AG08395 (cell line): Measurements from ENCODE around the gene DDX24.
"Not testable (repeated sequence)": the region's sequence is repeated elsewhere in the genome, so short reads cannot be mapped to it uniquely, and the experiment has no call there.

Experiments
- DNase-seq: peaks from one replicate; pipeline ENCODE4 v3.0.0; 2012; ENCODE audit warnings: mixed read lengths, low spot score

The DDX24 gene

DNA sequence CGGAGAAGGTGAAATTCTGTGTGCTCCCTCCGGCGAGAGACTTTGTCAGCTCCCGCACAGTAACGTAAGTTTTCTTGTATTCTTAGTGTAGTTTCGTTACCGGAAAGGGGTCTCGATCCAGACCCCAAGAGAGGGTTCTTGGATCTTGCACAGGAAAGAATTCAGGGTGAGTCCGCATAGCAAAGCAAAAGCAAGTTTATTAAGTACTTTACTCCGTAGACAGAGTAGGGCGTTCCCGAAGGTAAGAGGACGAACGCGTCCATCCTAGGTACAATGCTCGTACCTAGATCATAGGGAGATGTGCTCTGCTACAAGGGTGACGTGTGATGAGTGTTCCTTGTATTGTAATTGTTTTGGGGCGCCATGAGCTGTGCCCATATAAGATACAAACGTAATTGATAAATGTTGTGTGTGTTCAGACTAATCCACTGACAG, 401 bp upstream of the DDX24 start:
- DNase-seq, result no peak

DNA sequence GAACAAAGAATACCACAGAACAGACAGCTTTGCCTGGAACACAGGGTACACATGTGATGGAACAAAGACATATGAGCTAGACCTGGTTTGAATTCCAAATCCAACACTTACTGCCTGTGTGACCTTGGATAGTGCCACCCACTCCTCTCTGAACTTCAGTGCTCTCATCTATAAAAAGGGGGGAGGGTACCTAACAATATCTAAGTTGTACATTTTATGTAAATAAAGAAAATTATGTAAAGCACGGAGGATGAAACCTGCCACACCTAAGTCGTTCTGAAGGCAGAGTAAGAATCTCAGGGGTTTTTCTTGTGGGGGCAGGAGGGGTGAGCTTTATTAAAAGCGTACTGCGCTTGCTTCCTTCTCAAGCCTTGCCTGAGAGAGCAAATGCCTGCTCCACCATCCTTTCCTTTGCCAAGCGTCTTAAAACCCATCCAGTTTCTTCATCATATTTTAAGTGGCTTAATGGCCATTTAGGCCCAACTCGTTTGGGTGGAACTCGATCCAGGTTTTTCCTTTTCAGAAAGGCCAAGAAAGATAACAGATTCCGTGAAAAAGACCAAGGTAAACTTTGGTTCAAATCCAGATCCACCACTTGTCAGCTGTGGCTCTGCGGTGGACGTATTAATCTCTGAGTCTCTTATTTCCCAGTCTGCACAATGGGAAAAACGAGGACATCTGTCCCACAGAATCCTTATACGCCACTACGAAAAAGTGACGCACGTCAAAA, 946 bp downstream of the DDX24 start:
- no peak for DNase-seq

DNA sequence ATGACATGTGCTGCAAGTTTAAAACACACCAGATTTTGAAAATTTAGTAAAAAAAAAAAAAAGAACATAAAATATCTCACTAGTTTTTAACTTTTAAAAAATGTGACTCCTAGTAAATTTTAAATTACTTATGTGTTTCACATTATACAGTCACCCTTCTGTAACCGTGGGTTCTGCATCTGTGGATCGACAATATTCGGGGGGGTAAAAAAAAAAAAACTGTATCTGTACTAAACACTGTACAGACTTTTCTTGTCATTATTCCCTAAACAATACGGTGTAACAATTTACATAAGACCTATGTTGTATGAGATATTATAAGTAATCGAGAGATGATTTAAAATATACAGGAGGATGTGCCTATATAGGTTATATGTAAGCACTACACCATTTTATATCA, 3.2 kb downstream of the DDX24 start:
- DNase-seq, result no peak

- DNase-seq, result no peak
Observed at GRCh38 chr14:94077111-94077821, 3.7 kb downstream of the DDX24 start.

- DNase-seq, result no peak
Observed at GRCh38 chr14:94075008-94075407, 6.0 kb downstream of the DDX24 start.

GRCh38 chr14:94074534-94074933, 6.5 kb downstream of the DDX24 start:
- no peak for DNase-seq

DNA sequence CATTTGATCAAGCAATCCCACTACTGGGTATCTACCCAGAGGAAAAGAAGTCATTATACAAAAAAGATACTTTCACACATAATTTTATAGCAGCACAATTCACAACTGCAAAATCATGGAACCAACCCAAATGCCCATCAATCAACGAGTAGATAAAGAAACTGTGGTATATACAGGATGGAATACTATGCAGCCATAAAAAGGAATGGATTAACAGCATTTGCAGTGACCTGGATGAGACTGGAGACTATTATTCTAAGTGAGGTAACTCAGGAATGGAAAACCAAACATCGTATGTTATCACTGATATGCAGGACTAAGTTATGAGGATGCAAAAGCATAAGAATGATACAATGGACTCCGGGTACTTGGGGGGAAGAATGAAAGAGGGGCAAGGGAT, 8.9 kb downstream of the DDX24 start:
- not testable (repeated sequence) for DNase-seq

DNA sequence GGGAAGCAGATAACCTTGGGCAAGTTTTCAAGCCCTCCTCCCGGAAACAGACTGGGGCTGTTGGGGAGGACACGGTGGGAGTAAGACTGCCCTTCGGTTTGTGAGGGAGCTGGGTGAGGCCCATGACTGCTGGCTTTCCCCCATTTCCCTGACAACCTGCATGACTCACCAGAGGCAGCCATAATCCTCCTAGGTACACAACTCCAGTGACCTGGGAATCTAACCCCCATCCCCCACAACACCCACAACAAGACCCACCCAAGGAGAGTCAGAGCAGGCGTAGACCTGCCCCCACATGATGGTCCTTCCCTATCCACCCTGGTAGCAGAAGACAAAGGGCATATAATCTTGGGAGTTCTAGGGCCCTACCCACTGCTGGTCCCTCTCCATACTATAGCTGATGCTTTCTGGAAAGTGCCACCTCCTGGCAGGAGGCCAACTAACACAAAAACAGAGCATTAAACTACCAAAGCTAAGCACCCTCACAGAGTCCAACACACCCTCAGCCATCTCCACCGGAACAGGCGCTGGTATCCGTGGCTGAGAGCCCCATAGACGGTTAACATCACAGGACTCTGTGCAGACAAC, 14.8 kb downstream of the DDX24 start:
- DNase-seq, result no peak

DNA sequence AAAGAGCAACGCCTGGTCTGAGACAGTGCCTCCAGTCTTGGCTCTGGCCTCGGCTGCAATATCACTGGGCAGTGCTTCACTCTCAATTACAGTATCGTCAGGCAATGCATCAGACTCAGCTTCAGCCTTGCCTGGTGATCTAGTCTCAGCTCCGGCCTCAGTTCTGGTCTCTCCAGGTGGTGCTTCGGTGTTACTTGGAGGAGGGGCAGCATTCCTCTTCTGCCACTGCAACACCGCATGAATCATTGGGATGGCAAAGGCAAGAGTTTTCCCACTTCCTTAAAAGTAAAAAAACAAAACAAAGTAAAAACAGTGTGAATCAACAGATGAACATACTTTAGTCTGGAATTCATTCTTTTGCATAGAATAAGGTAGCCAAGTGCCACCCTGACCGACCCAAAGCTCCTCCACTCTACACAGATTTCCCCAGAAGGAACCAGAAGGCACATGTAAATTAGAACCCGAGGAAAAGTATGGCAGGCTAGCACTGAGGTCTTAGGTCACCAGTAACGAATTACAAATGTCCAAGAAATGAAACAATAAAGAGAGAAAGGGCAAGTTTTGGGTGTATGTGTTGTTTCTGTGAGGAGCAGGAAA, 18.6 kb downstream of the DDX24 start:
- peak; percentile 38 for DNase-seq

DNA sequence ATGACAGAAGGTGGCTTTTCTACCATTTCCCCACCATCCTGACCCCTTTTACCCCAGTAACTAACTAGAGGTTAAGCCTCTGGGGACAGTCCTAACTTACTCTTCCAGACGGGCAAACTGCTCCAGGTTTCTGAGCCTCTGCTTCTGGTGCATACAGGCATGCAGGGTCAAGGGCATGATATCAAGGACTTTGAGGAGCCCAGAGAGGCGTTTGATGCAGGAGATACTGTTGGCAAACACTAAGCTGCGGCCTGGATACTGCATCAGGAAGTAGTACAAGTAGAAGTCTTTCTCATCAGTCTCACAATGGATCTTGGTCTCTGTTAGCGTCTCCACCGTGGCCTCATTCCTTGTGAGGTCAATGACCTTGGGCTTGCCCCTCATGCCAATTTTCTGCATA, 21.0 kb downstream of the DDX24 start:
- no peak for DNase-seq

GRCh38 chr14:94058674-94059138, 22.3 kb downstream of the DDX24 start:
- DNase-seq, result no peak

DNA sequence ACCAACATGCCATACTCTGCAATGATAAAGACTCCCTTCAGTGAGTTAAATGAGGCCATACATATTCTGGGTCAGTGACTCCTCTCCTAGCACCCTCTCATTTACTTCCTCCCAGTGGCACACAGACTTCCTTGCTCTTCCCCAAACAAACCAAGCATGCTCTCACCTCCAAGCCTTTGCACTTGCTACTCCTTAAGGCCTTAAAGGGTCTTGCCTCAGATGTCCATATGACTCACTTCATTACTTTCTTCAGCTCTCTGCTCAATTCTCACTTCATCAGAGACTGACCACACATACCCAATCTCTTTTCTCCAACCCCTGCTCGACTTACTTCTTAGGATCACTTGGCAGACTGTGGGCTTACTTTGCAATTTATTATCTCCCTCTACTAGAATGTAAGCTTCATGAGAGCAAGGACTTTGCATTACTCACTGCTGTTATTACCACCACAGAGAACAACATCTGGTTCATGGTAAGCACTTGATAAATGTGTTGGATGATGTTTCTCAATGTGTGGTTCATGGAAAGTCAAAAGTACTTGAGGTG, 22.8 kb downstream of the DDX24 start:
- DNase-seq, result no peak

- no peak for DNase-seq
Observed at GRCh38 chr14:94056579-94057308, 24.3 kb downstream of the DDX24 start.

DNA sequence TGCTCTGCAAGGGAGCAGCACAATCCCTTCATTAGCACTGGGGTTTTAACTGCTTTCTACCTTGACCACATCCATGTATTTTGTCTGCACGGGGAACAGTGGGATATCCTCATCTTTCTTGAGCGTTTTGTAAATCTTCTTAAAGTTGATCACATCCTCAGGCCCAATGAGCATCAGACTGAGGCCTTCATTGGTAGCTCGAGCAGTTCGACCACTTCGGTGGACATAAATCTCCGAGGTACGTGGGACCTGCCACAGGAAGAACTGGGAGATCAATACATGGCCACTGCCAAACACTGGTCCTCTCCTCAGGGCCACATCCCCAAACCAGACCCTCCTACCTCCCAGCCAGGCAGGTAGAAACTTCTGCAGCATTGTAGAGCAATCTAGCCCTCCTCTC, 26.1 kb downstream of the DDX24 start:
- no peak for DNase-seq

DNA sequence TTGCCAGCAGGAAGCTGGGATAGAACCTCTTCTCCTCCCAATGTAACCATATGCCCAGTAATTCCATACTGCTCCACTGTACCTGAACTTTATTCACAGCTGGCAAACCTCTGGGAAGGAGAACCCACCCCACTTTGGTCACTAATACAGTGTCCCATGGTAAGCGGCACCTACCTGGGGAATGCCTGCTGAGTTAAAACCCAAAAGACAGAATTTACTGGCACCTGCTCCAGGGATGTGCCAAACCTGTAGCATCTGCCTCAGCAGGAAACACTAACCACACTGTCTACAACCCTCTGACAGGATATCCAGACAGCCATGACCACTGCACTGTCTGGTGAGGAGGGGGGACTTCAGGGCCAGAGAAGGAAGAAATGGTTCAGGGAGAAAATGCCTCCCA, 26.6 kb downstream of the DDX24 start:
- no peak for DNase-seq

DNA sequence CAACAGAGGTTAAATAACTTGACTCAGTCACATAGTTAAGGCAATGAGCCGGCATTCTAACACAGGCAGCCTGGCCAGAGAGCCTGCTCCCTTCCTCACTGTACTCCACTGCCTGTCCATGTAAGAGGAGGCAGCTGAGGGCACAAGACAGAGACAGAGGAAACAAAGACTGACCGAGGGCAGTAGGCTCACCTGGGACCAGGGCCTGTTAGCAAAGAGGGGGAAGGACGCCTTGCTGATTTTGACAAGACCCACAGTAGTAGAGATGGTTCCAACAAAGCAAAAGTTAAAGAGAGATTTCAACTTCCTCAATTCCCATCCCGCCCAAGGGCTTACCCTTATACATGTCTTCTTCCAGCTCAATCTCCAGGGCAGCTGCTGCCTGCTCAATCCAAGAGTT, 28.3 kb downstream of the DDX24 start:
- no peak for DNase-seq

DNA sequence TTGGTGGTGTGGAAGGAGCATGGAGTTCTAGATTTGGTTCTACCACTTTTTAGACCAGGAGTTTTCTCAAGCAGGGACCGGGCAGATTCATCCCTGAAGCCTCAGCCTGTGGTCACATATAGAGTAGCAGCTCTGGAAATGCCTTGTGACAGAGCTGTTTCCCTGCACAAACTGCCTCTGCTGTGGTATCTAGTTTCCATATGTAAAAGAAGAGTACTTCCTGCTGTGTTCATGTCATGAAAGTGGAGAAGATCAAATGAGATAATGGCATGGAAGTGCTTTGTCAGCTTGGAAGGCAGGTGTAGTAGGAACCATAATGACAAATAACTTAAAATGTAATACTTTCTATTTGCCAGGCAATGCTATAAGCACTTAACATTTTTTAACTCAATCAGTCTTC, 28.8 kb downstream of the DDX24 start:
- DNase-seq, result no peak

DNA sequence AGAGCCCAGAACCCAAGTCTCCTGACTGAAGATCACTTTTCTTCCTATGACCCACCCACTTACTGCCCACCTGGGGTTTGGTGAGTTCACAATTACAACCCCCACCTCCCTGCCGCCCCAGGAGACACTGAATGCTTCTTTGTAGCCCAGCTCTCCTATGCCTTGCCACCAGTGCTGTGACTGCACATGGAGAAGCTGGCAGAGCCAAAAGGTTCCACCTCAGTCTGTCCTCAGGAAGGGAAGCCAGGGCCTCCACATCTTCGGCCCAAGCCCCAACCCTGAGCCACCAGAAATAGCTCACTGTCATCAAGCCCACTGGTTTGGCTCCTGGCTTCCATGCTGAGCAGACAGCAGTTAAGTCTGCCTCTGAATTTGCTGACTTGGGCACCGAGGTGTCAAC, 29.2 kb downstream of the DDX24 start:
- no peak for DNase-seq

DNA sequence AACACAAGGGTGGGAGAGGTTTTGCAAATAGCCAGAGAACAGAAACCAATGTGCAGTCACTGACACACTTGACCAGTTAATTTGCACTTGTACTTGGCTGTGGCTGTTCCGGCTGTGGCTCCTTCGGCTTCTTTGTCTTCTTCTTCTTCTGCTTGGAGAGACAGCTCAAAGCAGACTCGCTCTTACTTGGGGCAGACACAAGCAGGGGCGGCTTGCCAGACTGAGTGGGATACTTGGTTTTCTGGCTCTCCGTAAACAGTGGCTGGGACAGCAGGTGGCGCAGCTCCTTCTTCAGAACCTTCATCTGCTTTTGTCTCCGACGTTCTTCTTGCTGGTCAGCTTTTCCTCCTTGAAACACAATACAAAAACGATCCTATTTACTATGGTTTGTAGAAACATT, 29.9 kb downstream of the DDX24 start:
- DNase-seq, result peak; percentile 38

DNA sequence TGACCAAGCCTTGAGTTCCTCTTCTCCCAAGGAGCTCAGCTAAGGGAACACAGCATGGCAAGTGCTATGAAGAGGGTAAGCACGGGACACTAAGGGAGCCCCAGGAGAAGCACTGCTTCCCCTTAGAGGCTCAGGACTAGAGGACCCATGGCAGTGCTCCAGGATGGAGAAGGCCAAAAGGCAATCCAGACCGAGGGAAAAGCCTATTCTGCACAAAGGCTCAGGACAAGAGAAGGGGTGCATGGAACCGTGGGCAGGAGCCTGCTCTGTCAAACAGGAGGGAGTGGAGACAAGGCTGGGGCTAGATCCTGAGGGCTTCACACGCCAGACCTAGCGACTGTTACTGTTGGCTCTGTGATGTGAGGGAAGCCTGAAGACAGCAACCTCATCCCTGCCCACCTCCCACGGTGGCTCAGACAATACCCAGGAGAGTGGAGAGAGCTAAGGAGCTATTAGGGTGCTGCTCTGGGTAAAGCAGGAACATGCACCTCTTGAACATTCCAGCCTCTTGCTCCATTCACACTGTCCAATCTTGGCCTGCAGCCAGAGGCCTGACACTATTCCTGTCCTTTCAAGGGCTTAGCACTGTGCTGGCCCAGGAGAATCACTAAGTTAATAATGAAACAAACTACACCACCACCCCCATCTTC, 30.6 kb downstream of the DDX24 start:
- DNase-seq, result no peak

DNA sequence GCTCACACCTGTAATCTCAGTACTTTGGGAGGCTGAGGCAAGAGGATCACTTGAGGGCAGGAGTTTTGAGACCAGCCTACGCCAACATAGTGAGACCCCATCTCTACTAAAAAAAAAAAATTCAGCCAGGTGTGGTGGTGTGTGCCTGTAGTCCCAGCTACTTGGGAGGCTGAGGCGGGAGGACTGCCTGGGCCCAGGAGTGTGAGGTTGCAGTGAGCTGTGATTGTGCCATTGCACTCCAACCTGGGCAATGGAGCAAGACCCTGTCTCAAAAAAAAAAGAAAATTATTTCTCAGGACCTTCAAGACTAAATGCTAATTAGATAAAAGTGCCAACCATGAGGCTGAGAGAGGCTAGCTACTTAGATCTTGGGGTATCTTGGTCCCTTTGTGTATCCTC, 31.4 kb downstream of the DDX24 start:
- no peak for DNase-seq
